Measurements from ENCODE around the gene PPP2R2B.

The PPP2R2B gene

DNA sequence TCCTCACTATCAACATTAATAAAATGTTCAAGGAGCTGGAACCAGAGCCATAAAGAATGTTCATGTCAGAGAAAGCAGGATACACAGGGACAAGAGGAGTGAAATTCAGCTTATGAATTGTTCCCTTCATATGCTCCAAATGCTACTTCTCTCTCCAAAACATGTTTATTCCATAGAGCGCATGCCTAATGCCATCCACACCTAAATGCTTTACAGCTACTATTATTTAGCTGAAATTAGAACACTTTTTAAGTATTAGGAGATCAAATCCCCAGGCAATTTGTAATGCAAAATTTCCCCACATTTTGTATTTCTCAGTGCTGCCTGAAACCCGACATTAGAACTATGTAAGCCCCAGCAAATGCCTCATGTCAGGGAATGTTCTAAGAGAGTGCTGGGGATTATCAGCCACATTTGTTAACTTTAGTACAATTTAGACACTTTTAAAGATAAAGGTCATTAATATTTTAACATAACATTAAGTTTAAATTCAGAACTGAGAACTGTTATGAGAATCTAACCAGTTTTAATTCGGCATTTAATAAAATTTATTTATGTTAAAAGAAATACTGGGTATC is 75.5 kb downstream of the PPP2R2B start:
- Histone ChIP-seq H3K27ac (replicated peaks) (no peak overlapping the region), H3K27me3 (ENCODE audit: insufficient read depth, poor library complexity, severe bottlenecking) (no peaks in the 10 kb centered on the region), H3K4me3 (replicated peaks; ENCODE audit: insufficient read depth, low read length) (no peak overlapping the region)
- TF ChIP-seq, protein P1, sequence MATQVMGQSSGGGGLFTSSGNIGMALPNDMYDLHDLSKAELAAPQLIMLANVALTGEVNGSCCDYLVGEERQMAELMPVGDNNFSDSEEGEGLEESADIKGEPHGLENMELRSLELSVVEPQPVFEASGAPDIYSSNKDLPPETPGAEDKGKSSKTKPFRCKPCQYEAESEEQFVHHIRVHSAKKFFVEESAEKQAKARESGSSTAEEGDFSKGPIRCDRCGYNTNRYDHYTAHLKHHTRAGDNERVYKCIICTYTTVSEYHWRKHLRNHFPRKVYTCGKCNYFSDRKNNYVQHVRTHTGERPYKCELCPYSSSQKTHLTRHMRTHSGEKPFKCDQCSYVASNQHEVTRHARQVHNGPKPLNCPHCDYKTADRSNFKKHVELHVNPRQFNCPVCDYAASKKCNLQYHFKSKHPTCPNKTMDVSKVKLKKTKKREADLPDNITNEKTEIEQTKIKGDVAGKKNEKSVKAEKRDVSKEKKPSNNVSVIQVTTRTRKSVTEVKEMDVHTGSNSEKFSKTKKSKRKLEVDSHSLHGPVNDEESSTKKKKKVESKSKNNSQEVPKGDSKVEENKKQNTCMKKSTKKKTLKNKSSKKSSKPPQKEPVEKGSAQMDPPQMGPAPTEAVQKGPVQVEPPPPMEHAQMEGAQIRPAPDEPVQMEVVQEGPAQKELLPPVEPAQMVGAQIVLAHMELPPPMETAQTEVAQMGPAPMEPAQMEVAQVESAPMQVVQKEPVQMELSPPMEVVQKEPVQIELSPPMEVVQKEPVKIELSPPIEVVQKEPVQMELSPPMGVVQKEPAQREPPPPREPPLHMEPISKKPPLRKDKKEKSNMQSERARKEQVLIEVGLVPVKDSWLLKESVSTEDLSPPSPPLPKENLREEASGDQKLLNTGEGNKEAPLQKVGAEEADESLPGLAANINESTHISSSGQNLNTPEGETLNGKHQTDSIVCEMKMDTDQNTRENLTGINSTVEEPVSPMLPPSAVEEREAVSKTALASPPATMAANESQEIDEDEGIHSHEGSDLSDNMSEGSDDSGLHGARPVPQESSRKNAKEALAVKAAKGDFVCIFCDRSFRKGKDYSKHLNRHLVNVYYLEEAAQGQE (IDR thresholded peaks at IDR 0.05; ENCODE audit: insufficient replicate concordance, low read depth) = no peak
- TF ChIP-seq SPI1 (IDR thresholded peaks at IDR 0.05; ENCODE audit: borderline replicate concordance, low read depth) (no peak), GABPA (IDR thresholded peaks at IDR 0.05; ENCODE audit: low read depth) (no peak), POLR2AphosphoS5 (IDR thresholded peaks at IDR 0.05; ENCODE audit: low read depth) (no peak)
- TF ChIP-seq, protein P2, sequence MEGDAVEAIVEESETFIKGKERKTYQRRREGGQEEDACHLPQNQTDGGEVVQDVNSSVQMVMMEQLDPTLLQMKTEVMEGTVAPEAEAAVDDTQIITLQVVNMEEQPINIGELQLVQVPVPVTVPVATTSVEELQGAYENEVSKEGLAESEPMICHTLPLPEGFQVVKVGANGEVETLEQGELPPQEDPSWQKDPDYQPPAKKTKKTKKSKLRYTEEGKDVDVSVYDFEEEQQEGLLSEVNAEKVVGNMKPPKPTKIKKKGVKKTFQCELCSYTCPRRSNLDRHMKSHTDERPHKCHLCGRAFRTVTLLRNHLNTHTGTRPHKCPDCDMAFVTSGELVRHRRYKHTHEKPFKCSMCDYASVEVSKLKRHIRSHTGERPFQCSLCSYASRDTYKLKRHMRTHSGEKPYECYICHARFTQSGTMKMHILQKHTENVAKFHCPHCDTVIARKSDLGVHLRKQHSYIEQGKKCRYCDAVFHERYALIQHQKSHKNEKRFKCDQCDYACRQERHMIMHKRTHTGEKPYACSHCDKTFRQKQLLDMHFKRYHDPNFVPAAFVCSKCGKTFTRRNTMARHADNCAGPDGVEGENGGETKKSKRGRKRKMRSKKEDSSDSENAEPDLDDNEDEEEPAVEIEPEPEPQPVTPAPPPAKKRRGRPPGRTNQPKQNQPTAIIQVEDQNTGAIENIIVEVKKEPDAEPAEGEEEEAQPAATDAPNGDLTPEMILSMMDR (IDR thresholded peaks at IDR 0.05; ENCODE audit: insufficient read depth, low read length) = no peak
- no peak for DNase-seq (ENCODE audit: low read depth in 1 of 2, low spot score in 1 of 2)

DNA sequence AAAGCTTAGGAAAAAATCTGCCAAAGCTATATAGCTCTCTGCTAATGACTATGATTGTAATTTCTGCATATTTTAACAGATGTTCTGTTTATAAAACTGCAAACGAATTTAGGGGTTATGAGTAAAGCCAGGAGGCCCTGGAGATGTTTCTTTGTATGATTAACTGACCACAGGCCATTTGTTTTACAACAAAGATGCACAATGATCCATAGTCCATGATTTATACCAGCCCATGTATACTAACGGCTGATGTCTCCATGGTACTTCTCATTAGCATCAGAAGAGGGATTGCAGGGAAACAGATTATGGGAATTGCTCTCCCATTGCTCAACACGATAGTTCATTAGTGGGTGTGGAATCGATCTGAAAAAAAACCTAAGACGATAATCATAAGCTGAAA is 78.9 kb downstream of the PPP2R2B start:
- TF ChIP-seq, protein P2 (IDR thresholded peaks at IDR 0.05; ENCODE audit: insufficient read depth, low read length) = no peak
- TF ChIP-seq, protein P1 (IDR thresholded peaks at IDR 0.05; ENCODE audit: insufficient replicate concordance, low read depth) = no peak
- no peak for TF ChIP-seq SPI1 (IDR thresholded peaks at IDR 0.05; ENCODE audit: borderline replicate concordance, low read depth)
- TF ChIP-seq POLR2AphosphoS5 (IDR thresholded peaks at IDR 0.05; ENCODE audit: low read depth) = no peak
- no peak for TF ChIP-seq GABPA (IDR thresholded peaks at IDR 0.05; ENCODE audit: low read depth)
- DNase-seq (ENCODE audit: low read depth in 1 of 2, low spot score in 1 of 2) = no peak
- Histone ChIP-seq H3K4me3 (replicated peaks; ENCODE audit: insufficient read depth, low read length) (no peak overlapping the region), H3K27me3 (ENCODE audit: insufficient read depth, poor library complexity, severe bottlenecking) (no peaks in the 10 kb centered on the region), H3K27ac (replicated peaks) (no peak overlapping the region)

DNA sequence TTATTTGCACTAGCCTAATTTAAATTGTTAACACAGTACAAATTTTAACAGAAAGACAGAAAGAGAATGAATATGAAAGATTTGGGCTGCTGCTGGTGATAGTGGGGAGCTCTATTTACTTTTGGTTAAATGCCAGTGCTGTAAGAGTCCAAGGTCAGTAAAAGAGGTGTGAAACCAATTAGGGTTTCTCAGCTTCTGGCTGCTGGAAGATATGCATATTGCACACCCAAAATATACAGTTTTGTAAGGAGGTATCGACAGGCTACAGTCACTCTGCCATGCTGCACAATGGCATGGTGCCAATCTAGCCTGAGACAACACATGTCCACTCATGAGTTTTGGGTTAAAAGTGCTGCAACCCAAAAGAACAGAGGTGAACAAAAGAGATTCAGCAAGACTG is 79.3 kb downstream of the PPP2R2B start:
- H3K4me3 ChIP-seq (replicated peaks; ENCODE audit: insufficient read depth, low read length) = no peak overlapping the region

More for the DNA sequence above, 79.3 kb downstream of the PPP2R2B start:
- H3K27ac ChIP-seq (replicated peaks) = no peak overlapping the region
- no peaks in the 10 kb centered on the region for H3K27me3 ChIP-seq (ENCODE audit: insufficient read depth, poor library complexity, severe bottlenecking)
- no peak for TF ChIP-seq SPI1 (IDR thresholded peaks at IDR 0.05; ENCODE audit: borderline replicate concordance, low read depth)
- no peak for TF ChIP-seq GABPA (IDR thresholded peaks at IDR 0.05; ENCODE audit: low read depth)
- TF ChIP-seq, protein P2 (IDR thresholded peaks at IDR 0.05; ENCODE audit: insufficient read depth, low read length) = no peak
- TF ChIP-seq, protein P1 (IDR thresholded peaks at IDR 0.05; ENCODE audit: insufficient replicate concordance, low read depth) = no peak
- TF ChIP-seq POLR2AphosphoS5 (IDR thresholded peaks at IDR 0.05; ENCODE audit: low read depth) = no peak
- no peak for DNase-seq (ENCODE audit: low read depth in 1 of 2, low spot score in 1 of 2)
